Heart left ventricle (tissue), 13 donors: ENCODE results near the gene NFKB1.

Experiments used
- POLR2A ChIP-seq, 2 donors: fragments of 450-650 bp; IDR thresholded peaks; one replicate each; pipeline ENCODE4 v1.6.1; 2017; ENCODE audit warnings: antibody characterized with exemption in 2 of 2, mild to moderate bottlenecking in 2 of 2, moderate library complexity in 2 of 2
- TF ChIP-seq, protein P1 (sequence below), 12 donors: fragments of 200-600 bp; sonication (generic) in 4 of 12; IDR thresholded peaks; one replicate each; pipeline versions ENCODE4 v1.5.0 to v1.8.0; 2018 to 2022; ENCODE audit warnings: antibody characterized with exemption in 12 of 12, mild to moderate bottlenecking in 5 of 12
- donor health status: ischemic (EF 13 %, LVEDD 7.1; RV severe dilation, severe dysfunction).
- donor health status: DM: no; HTN: yes; CAD: no.
- donor health status: DM: no; HTN: no; CAD: no.
- donor health status: ischemic (EF 25% LVEDD 6.9; RV normal size, moderate dysfunction).
- donor health status: ischemic (EF 25% LVEDD 5.7; RV mildly dilated, moderate dysfunction).
- donor health status: ischemic (EF 35%, LVEDD 5.7; RV mildly dilated, moderate dysfunction).
- donor health status: nonischemic (EF 11% LVEDD 7.7; RV severe dilation, severe dysfunction).
- donor health status: DM: yes; HTN: yes; CAD: no.
- donor health status: PGD.
- donor health status: ischemic (EF 29% LVEDD 5.4; RV normal size, mild dysfunction).
- donor health status: nonischemic (EF 23%, LVEDD 6.1; RV moderate dilation, normal function).

DNA sequence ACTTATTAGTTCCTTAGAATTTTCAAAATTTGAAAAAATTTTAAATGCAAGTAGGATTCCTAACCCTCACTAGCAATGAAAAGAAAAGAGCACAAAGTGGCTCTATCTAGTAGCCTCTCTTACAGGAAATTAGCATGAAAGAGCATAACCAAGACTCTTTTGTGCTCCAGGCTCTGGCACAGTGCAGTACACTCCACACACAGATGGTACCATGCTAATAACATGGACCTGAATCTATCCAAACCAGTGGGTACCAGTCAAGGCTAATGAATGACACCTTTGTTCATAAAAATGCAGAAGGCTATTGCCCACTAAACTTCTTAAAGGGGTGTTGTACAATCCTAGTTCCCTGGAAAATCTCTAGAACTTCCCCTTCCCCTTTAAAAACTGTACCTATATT lies 140.6 kb downstream of the NFKB1 start:
- TF ChIP-seq, protein P1, sequence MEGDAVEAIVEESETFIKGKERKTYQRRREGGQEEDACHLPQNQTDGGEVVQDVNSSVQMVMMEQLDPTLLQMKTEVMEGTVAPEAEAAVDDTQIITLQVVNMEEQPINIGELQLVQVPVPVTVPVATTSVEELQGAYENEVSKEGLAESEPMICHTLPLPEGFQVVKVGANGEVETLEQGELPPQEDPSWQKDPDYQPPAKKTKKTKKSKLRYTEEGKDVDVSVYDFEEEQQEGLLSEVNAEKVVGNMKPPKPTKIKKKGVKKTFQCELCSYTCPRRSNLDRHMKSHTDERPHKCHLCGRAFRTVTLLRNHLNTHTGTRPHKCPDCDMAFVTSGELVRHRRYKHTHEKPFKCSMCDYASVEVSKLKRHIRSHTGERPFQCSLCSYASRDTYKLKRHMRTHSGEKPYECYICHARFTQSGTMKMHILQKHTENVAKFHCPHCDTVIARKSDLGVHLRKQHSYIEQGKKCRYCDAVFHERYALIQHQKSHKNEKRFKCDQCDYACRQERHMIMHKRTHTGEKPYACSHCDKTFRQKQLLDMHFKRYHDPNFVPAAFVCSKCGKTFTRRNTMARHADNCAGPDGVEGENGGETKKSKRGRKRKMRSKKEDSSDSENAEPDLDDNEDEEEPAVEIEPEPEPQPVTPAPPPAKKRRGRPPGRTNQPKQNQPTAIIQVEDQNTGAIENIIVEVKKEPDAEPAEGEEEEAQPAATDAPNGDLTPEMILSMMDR (IDR thresholded peaks at IDR 0.05) = no peak
- no peak for TF ChIP-seq POLR2A (IDR thresholded peaks at IDR 0.05)
